ENCODE results near the gene CRAMP1.

GRCh38 chr16:1638757-1639156 is 26.6 kb downstream of the CRAMP1 start:
- TF ChIP-seq CTCF (IDR thresholded peaks at IDR 0.05 in 8 of 11, conservative IDR thresholded peaks at IDR 0.05 in 3 of 11) (no peak), POLR2AphosphoS5 (IDR thresholded peaks at IDR 0.05) (no peak)
